HCT116 (cell line): ENCODE results near the gene RIT2. TPM values are rescaled to one million over a fixed set of nuclear protein-coding genes. Genes with fewer than 3 reads are reported as not detected.

Experiments
- ATAC-seq: fragments of 200-7000 bp; cut with Tn5 transposase; 2 replicates; pipeline ENCODE4 v1.9.1; 2020; ENCODE audit warnings: mild to moderate bottlenecking, moderate library complexity
- BruUV-seq: library from RNA; stranded (reverse); fragments of 400-500 nt; replicated peaks from 2 replicates; lab custom pipeline; 2021; lab: Mats Ljungman, UMichigan
- CTCF ChIA-PET: fragments of 300-600 bp; sonication (Branson Sonifier 250); formaldehyde crosslinking; loops from one replicate; lab custom pipeline; 2021; ENCODE audit warnings: antibody characterized with exemption; lab: Charles Lee
- POLR2A ChIA-PET: fragments of 300-600, 350-600 bp; sonication (Branson Sonifier 250); formaldehyde crosslinking; loops from one replicate; lab custom pipeline; 2021; ENCODE audit warnings: antibody characterized with exemption; lab: Charles Lee
- RAD21 ChIA-PET, 2 experiments: fragments of 300-600 bp; sonication (Branson Sonifier 250); formaldehyde crosslinking; loops; one replicate each; lab custom pipeline; 2023; ENCODE audit warnings: low total read pairs in 2 of 2; ENCODE audit not compliant: uncharacterized antibody in 2 of 2, unreplicated experiment in 2 of 2, low non-redundant PET in 1 of 2; lab: Charles Lee
- DNase-seq: peaks from one replicate; pipeline ENCODE4 v3.0.0-alpha.2; 2010; ENCODE audit warnings: low read depth, low spot score
- H2AFZ ChIP-seq: fragments of 200-600 bp; shearing (Covaris generic), sonication (generic); 2 replicates; pipeline ENCODE4 v1.6.1; 2017; ENCODE audit warnings: low read depth, mixed run types, mixed read lengths, antibody characterized with exemption, low read length; ENCODE audit not compliant: poor library complexity, severe bottlenecking
- H3K27ac ChIP-seq: 2 replicates; pipeline ENCODE4 v1.5.1; 2012; ENCODE audit warnings: low read depth, low read length
- H3K27me3 ChIP-seq: fragments of 200-600 bp; sonication (generic); 2 replicates; pipeline ENCODE4 v1.6.1; 2016; ENCODE audit warnings: mixed run types, low read length, mixed read lengths; ENCODE audit not compliant: insufficient read depth
- H3K36me3 ChIP-seq, 2 experiments: fragments of 200-500 bp in 1 of 2; fragments of 200-600 bp in 1 of 2; sonication (Bioruptor generic) in 1 of 2; sonication (generic) in 1 of 2; 2 replicates each; pipeline versions ENCODE4 v1.5.1 to v1.6.1; 2014 to 2016; ENCODE audit warnings: low read length in 2 of 2, inconsistent platforms in 1 of 2, mixed read lengths in 1 of 2, mixed run types in 1 of 2; ENCODE audit not compliant: insufficient read depth in 2 of 2, control insufficient read depth in 1 of 2
- H3K4me1 ChIP-seq, 2 experiments: fragments of 200-600 bp in 1 of 2; sonication (generic) in 1 of 2; 2 replicates each; pipeline versions ENCODE4 v1.5.1 to v1.6.1; 2012 to 2017; ENCODE audit warnings: low read length in 2 of 2, inconsistent platforms in 1 of 2, mild to moderate bottlenecking in 1 of 2, mixed read lengths in 1 of 2, mixed run types in 1 of 2, moderate library complexity in 1 of 2; ENCODE audit not compliant: insufficient read depth in 2 of 2, control insufficient read depth in 1 of 2
- H3K4me2 ChIP-seq: fragments of 200-600 bp; sonication (generic); 2 replicates; pipeline ENCODE4 v1.6.1; 2017; ENCODE audit warnings: mixed run types, low read length, mixed read lengths
- H3K4me3 ChIP-seq, 2 experiments: fragments of 200-600 bp in 1 of 2; sonication (generic) in 1 of 2; replicated peaks in 1 of 2; 2 replicates each; pipeline ENCODE4 v1.5.1; 2011 to 2016; ENCODE audit warnings: low read length in 2 of 2, control low read depth in 1 of 2, low read depth in 1 of 2, mild to moderate bottlenecking in 1 of 2, mixed read lengths in 1 of 2, mixed run types in 1 of 2
- H3K79me2 ChIP-seq: fragments of 200-600 bp; sonication (generic); 2 replicates; pipeline ENCODE4 v1.6.1; 2017; ENCODE audit warnings: mild to moderate bottlenecking, mixed run types, low read length, moderate library complexity, mixed read lengths; ENCODE audit not compliant: insufficient read depth
- H3K9ac ChIP-seq: fragments of 200-600 bp; sonication (generic); 2 replicates; pipeline ENCODE4 v1.6.1; 2016; ENCODE audit warnings: low read length, mixed read lengths
- H3K9me2 ChIP-seq: fragments of 200-600 bp; sonication (generic), shearing (Covaris generic); 2 replicates; pipeline ENCODE4 v1.6.1; 2017; ENCODE audit warnings: mixed run types, mild to moderate bottlenecking, moderate library complexity; ENCODE audit not compliant: insufficient read depth
- H3K9me3 ChIP-seq, 2 experiments: fragments of 200-500 bp in 1 of 2; fragments of 200-600 bp in 1 of 2; sonication (Bioruptor generic) in 1 of 2; sonication (generic) in 1 of 2; 2 replicates each; pipeline ENCODE4 v1.6.1; 2014 to 2017; ENCODE audit warnings: low read length in 2 of 2, mixed read lengths in 2 of 2, inconsistent platforms in 1 of 2, low read depth in 1 of 2, mild to moderate bottlenecking in 1 of 2, mixed run types in 1 of 2, moderate library complexity in 1 of 2; ENCODE audit not compliant: control insufficient read depth in 1 of 2, insufficient read depth in 1 of 2
- H4K20me1 ChIP-seq: fragments of 200-600 bp; sonication (generic), shearing (Covaris generic); 2 replicates; pipeline ENCODE4 v1.6.1; 2017; ENCODE audit warnings: mixed run types, mild to moderate bottlenecking, moderate library complexity; ENCODE audit not compliant: insufficient read depth
- EZH2phosphoT487 ChIP-seq: fragments of 200-600 bp; IDR thresholded peaks from 2 replicates; pipeline ENCODE4 v1.6.1; 2018; ENCODE audit warnings: antibody characterized with exemption, borderline replicate concordance
- JUND ChIP-seq: IDR thresholded peaks from 2 replicates; pipeline ENCODE4 v1.6.1; 2012
- SRF ChIP-seq: IDR thresholded peaks from 2 replicates; pipeline ENCODE4 v1.6.1; 2012; ENCODE audit warnings: low read depth
- ZNF274 ChIP-seq: fragments of 200-500 bp; sonication (Bioruptor generic); IDR thresholded peaks from 2 replicates; pipeline ENCODE4 v1.6.1; 2014; ENCODE audit warnings: mild to moderate bottlenecking, low read depth, low read length, inconsistent platforms
- intact Hi-C: fragments of 100-400 bp; cut with micrococcal nuclease; formaldehyde crosslinking; loops from 2 replicates; pipeline ENCODE4 v1.10.0; 2022
- total RNA-seq: library from RNA; stranded (reverse); gene quantifications from one replicate; pipeline ENCODE4 v1.2.1, GENCODE V29; 2021; ENCODE audit not compliant: unreplicated experiment
- TF ChIP-seq, protein P1 (sequence below): IDR thresholded peaks from 2 replicates; pipeline ENCODE4 v1.6.1; 2012; ENCODE audit warnings: low read depth

Gene RIT2
- total RNA-seq, 1 experiment from 2014 or later = not detected

DNA sequence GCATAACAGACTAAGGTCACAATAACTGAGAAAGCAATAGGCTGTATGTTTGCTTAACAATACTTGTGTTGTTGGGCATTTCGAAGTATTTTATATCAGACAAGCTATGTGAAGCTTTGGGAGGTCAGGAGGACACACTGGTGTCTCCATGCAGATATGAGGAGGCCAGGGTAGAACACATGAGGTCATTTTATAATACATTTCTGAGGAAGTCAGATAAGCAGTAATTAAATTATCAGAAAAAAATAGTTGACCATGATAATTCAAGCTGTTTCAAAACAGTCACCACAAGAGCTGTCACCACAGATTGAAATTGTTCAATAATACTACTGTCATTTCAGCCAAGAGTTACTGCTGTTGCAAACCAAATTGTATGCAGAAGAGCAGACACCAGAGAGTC, 160.6 kb downstream of the RIT2 start (continued):
- TF ChIP-seq, protein P1, sequence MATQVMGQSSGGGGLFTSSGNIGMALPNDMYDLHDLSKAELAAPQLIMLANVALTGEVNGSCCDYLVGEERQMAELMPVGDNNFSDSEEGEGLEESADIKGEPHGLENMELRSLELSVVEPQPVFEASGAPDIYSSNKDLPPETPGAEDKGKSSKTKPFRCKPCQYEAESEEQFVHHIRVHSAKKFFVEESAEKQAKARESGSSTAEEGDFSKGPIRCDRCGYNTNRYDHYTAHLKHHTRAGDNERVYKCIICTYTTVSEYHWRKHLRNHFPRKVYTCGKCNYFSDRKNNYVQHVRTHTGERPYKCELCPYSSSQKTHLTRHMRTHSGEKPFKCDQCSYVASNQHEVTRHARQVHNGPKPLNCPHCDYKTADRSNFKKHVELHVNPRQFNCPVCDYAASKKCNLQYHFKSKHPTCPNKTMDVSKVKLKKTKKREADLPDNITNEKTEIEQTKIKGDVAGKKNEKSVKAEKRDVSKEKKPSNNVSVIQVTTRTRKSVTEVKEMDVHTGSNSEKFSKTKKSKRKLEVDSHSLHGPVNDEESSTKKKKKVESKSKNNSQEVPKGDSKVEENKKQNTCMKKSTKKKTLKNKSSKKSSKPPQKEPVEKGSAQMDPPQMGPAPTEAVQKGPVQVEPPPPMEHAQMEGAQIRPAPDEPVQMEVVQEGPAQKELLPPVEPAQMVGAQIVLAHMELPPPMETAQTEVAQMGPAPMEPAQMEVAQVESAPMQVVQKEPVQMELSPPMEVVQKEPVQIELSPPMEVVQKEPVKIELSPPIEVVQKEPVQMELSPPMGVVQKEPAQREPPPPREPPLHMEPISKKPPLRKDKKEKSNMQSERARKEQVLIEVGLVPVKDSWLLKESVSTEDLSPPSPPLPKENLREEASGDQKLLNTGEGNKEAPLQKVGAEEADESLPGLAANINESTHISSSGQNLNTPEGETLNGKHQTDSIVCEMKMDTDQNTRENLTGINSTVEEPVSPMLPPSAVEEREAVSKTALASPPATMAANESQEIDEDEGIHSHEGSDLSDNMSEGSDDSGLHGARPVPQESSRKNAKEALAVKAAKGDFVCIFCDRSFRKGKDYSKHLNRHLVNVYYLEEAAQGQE = no peak
- TF ChIP-seq, all 23 proteins: peak for 0

DNA sequence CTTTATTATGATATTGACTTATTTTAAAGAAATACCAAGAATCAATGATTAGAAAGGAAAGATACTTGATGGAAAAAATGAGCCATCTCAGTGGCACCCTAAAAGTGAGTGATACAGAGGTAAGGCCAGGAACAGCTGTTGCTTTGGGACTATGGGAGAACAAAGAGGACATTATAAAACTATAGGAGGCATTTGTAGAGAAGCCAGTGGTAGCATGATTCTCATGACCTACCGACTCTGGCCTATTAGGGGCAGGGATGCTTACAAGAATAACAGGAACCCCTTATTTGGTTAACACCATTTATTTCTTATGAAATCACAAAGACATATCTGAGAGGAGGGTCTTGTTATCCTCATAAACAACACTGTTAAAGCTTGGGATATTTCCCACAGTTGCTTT, 162.2 kb downstream of the RIT2 start:
- H4K20me1 ChIP-seq = no peaks in the 10 kb centered on the region
- H3K4me3 ChIP-seq = no peak overlapping the region
- H3K27me3 ChIP-seq = no peaks in the 10 kb centered on the region
- H3K4me1 ChIP-seq = no peaks in the 10 kb centered on the region
- CTCF ChIA-PET = no interaction called here
- H3K36me3 ChIP-seq = no peaks in the 10 kb centered on the region
- TF ChIP-seq EZH2phosphoT487 = no peak
- no peak for TF ChIP-seq SRF
- TF ChIP-seq, protein P1 = no peak
- TF ChIP-seq ZNF274 = no peak
- TF ChIP-seq JUND = no peak
- intact Hi-C loops = no loop called here
- no peak overlapping the region for H3K4me2 ChIP-seq
- no peak overlapping the region for H3K27ac ChIP-seq
- H3K79me2 ChIP-seq = no peaks in the 10 kb centered on the region
- H3K9me2 ChIP-seq = no peaks in the 10 kb centered on the region
- ATAC-seq (no peak), DNase-seq (no peak)
- peaks cover 17 to 27% of the 10 kb centered on the region in 2 experiments; a peak in 2 of 4 replicates for H3K9me3 ChIP-seq
- H3K9ac ChIP-seq = no peak overlapping the region
- BruUV-seq = no TSS peak
- RAD21 ChIA-PET = no interaction called here
- no peak overlapping the region for H2AFZ ChIP-seq
- POLR2A ChIA-PET = no interaction called here
